Lower leg skin (tissue), 4 donors: ENCODE data around the gene PHLDB3. TPM values are rescaled to one million over a fixed set of nuclear protein-coding genes. Genes with fewer than 3 reads are reported as not detected.

Source experiments
- DNase-seq, 2 donors: peaks; one replicate each; pipeline ENCODE4 v3.0.0-alpha.2; 2019; ENCODE audit warnings: low spot score in 2 of 2
- H3K4me3 ChIP-seq: fragments of 200-600 bp; sonication (generic); 2 replicates; pipeline ENCODE4 v1.5.1; 2017; ENCODE audit warnings: mild to moderate bottlenecking, low read depth; ENCODE audit not compliant: poor library complexity, severe bottlenecking
- CTCF ChIP-seq, 3 donors: fragments of 450-650 bp; IDR thresholded peaks; one replicate each; pipeline ENCODE4 v1.5.1; 2016; ENCODE audit warnings: antibody characterized with exemption in 3 of 3, mild to moderate bottlenecking in 3 of 3, moderate library complexity in 2 of 3
- POLR2A ChIP-seq, 2 donors: fragments of 450-650 bp; IDR thresholded peaks; one replicate each; pipeline ENCODE4 v1.6.1; 2016 to 2017; ENCODE audit warnings: antibody characterized with exemption in 2 of 2, mild to moderate bottlenecking in 1 of 2, moderate library complexity in 1 of 2
- WGBS, 2 donors: methylation state at CpG; one replicate each; pipeline ENCODE4 v1.1.5; 2018; 5-methylcytosine and 5-hydroxymethylcytosine counted together
- intact Hi-C: fragments of 100-400 bp; cut with DNase I; formaldehyde crosslinking; loops from one replicate; pipeline ENCODE4 v1.15.0; 2023; ENCODE audit warnings: low total_unique reads
- total RNA-seq, 4 donors: library from RNA; depleted of rRNA; stranded (reverse); fragments of >200 nt; gene quantifications; one replicate each; pipeline ENCODE4 v1.1.0, GENCODE V29; 2016

Gene PHLDB3
- total RNA-seq, 4 donors from 2014 or later, result 86.9 to 136 (median 114) TPM

DNA sequence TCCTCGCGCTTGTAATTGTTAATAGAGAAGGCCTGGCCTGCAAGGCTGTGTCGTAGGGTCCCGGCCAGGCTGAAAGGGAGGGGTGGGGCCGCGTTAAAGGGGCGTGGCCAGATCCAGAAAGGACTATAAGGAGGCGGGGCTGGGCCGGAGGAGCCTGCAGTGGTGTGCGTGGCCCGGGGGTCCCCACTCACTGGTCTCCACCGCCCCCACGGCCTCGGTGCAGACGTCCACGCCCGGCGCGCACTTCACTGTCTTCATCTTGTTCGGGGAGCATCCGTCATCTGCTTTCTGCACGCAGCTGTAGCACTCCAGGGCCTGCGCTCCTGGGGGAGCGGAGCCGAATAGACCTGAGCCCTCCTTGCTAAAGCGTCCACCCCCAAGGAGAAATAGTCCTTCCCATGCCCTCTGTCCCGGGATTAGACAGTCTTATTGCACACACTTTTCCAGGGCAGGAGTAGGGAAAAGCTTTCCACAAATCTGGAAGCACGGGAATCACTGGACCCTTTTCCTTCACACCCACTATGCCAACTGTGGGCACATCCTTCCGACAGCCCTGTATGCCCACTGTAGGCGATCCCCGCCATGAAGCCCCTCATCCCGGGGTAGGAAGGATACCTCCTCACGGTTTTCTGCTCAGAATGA lies 40.3 kb downstream of the PHLDB3 start:
- intact Hi-C loops, result no loop called here
- WGBS, 2 donors, result 16 to 28% methylated on average over 21 to 33 of the region's 33 CpGs
- TF ChIP-seq CTCF (IDR thresholded peaks at IDR 0.05) (no peak), POLR2A (IDR thresholded peaks at IDR 0.05) (no peak)
- peak overlapping the region; percentile 12 for H3K4me3 ChIP-seq
- DNase-seq, result peak; percentile 85 to 96

GRCh38 chr19:43463381-43464133 lies 41.0 kb downstream of the PHLDB3 start:
- intact Hi-C loops, result no loop called here
- H3K4me3 ChIP-seq, result peak overlapping the region; percentile 35
- WGBS, 2 donors, result 1% methylated on average over 35 to 46 of the region's 57 CpGs
- no peak for TF ChIP-seq POLR2A (IDR thresholded peaks at IDR 0.05)
- TF ChIP-seq CTCF (IDR thresholded peaks at IDR 0.05), result no peak
- DNase-seq, result peak; percentile 97 to 99

- no peak for DNase-seq
- intact Hi-C loops, result no loop called here
- WGBS, 2 donors, result 5 to 7% methylated on average over 24 to 33 of the region's 33 CpGs
- H3K4me3 ChIP-seq, result peak overlapping the region; percentile 35
- TF ChIP-seq CTCF (IDR thresholded peaks at IDR 0.05), result no peak
- TF ChIP-seq POLR2A (IDR thresholded peaks at IDR 0.05), result no peak
Measured at GRCh38 chr19:43462785-43463380, 41.7 kb downstream of the PHLDB3 start.

DNA sequence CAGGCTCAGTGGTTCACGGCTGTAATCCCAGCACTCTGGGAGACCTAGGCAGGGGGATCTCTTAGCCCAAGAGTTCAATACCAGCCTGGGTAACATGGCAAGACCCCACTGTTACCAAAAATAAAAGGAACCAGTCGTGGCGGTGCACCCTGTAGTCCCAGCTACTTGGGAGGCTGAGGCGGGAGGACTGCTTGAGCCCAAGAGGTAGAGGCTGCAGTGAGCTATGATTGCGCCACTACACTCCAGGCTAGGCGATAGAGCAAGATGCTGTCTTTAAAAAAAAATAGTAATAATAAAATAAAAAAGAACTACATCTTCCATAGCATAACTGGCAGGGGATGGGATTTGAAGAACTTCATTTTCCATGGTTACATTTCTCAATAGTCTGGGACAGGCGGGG lies 42.2 kb downstream of the PHLDB3 start:
- 93% methylated on average over 7 of the region's 7 CpGs for WGBS, 2 donors
- TF ChIP-seq CTCF (IDR thresholded peaks at IDR 0.05) (no peak), POLR2A (IDR thresholded peaks at IDR 0.05) (no peak)
- no peak overlapping the region for H3K4me3 ChIP-seq
- intact Hi-C loops, result no loop called here
- DNase-seq, result no peak

GRCh38 chr19:43461303-43461702 lies 43.2 kb downstream of the PHLDB3 start:
- 88 to 92% methylated on average over 11 to 12 of the region's 12 CpGs for WGBS, 2 donors
- intact Hi-C loops, result no loop called here
- TF ChIP-seq POLR2A (IDR thresholded peaks at IDR 0.05) (no peak), CTCF (IDR thresholded peaks at IDR 0.05) (no peak)
- H3K4me3 ChIP-seq, result no peak overlapping the region
- DNase-seq, result no peak
